Erythroblast (primary cell): ENCODE measurements around the gene SOST.
"Not testable (repeated sequence)": the region's sequence is repeated elsewhere in the genome, so short reads cannot be mapped to it uniquely, and the experiment has no call there.

Experiments
- GATA1 ChIP-seq: IDR thresholded peaks from 2 replicates; pipeline ENCODE4 v1.6.1; 2011; ENCODE audit warnings: low read depth, mild to moderate bottlenecking, control low read depth, low read length, moderate library complexity
- POLR2A ChIP-seq: IDR thresholded peaks from 2 replicates; pipeline ENCODE4 v1.6.1; 2011; ENCODE audit warnings: mild to moderate bottlenecking, low read length

DNA sequence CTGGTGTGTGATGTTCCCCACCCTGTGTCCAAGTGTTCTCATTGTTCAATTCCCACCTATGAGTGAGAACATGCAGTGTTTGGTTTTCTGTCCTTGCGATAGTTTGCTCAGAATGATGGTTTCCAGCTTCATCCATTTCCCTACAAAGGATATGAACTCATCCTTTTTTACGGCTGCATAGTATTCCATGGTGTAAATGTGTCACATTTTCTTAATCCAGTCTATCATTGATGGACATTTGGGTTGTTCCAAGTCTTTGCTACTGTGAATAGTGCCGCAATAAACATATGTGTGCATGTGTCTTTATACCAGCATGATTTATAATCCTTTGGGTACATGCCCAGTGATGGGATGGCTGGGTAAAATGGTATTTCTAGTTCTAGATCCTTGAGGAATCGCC, 34.1 kb upstream of the SOST start:
- not testable (repeated sequence) for TF ChIP-seq POLR2A, GATA1
